ENCODE data around the gene FAM120B.
"Not testable (repeated sequence)": the region's sequence is repeated elsewhere in the genome, so short reads cannot be mapped to it uniquely, and the experiment has no call there.

FAM120B gene

DNA sequence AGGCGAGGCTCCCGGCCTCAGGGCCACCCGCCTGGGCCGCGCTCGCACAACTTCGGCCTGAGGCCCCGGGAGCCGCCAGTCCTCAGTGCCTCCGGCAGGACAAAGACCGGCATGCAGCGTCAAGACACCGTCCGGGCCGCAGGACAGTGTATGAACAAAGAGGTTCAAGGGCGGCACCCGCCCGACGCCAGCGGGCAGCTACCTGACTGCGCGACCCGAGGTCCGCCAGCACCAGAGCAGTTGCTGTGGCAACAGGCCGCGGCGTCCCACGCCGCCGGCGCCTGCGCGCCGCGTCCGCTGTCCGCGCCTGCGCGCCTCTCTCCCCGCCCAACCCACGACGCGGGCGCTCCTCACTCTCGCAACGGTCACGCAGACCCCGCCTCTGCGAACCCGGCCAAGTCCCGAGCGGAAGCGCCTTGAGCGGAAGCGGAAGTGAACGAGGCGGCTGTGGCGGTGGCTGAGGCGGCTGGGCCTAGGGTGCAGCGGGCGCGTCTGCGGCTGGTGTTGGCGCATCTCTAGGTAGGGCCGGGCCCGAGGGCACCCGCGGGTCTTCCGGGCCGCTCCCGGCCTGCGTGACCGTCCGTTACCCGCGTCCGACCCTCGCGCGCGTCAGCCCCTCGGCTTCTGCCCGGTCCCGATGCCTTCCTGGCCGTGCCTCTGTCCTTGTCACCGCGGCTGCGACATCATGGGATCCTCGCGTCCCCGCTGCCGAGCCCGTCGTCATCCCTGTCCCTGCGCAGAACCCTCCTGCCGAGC, at the start of gene FAM120B:
Gene FAM120B, plus strand, starts transcription at position 435 of the 756 bp plus-strand sequence. CDS start 10,633 bp downstream, outside the sequence.
- DNase-seq: peak; percentile 97

DNA sequence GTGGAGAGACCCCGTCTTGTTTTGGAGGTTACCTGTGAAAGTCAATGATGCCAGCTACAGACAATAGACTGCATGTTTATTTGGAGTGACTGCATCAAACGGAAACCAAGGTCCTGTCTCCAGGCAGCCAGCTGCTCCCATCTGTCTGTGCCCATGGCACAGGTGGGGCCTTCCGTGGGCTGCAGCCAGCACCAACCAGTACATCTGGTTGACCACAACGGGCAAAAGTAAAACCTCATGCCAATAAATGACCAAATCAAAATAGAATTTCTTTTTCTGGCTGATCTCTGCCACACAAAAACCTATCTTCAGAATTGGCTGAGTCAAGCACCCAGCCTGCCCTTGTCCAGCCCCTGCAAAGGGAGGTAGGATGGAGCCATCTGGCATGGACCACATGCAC, 49.2 kb upstream of the FAM120B start:
- no peak for DNase-seq

- DNase-seq: no peak
These were observed 48.2 kb upstream of the FAM120B start for GRCh38 chr6:170258407-170258806.

DNA sequence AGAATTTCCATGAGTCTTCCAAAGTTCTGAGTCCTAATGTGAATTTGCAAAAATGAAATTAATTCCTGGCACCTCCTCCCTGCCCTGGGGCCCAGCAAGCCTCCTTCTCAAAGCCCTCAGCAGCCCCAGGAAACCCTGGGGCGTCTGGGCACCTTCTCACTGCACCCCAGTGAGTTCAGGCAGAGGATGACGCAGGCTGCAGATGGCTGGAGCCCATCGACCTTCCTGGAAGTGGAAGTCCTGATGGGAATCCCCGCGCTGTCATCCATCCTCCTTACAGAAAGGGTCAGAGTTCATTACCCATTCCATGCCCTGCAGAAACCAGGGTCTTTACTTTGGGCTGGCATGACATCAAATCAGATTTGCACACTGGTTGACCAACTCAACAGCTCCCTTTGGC, 47.3 kb upstream of the FAM120B start:
- DNase-seq: no peak

- no peak for DNase-seq
These were observed 45.9 kb upstream of the FAM120B start for GRCh38 chr6:170260686-170261085.

GRCh38 chr6:170261643-170262488, 44.7 kb upstream of the FAM120B start:
- no peak for DNase-seq

- no peak for DNase-seq
These were observed 44.0 kb upstream of the FAM120B start for GRCh38 chr6:170262489-170263088.

- DNase-seq: no peak
These were observed 43.1 kb upstream of the FAM120B start for GRCh38 chr6:170263410-170263809.

GRCh38 chr6:170264086-170264485, 42.5 kb upstream of the FAM120B start:
- no peak for DNase-seq

DNA sequence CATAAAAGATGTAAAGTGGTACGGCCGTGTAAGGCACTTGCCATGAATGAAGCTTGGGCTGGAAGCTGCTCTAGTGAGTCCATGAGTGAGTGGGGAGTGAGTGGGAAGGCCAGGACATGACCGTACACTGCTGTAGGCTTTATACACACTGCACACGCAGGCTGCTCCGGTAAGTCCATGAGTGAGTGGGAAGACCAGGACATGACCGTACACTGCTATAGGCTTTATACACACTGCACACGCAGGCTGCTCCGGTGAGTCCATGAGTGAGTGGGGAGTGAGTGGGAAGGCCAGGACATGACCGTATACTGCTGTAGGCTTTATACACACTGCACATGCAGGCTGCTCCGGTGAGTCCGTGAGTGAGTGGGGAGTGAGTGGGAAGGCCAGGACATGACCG, 41.9 kb upstream of the FAM120B start:
- not testable (repeated sequence) for DNase-seq

DNA sequence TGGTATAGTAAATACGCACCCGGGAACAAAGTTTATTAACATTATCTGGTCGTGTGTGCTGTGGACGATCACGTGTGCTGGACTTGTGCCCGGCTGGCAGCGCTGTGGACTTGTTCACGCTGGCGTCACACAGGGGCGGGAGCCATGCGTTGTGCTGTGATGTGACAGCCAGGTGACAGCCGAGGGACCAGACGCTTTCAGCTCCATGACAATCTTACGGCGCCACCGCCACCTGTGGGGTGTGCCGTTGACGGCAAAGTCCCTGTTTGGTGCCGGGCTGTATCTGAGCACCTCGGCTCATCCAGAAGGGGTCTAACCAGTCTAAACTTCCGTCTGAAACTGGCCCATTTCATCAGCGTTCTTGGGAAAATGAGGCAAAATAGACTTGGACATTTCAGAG, 40.9 kb upstream of the FAM120B start:
- no peak for DNase-seq

DNA sequence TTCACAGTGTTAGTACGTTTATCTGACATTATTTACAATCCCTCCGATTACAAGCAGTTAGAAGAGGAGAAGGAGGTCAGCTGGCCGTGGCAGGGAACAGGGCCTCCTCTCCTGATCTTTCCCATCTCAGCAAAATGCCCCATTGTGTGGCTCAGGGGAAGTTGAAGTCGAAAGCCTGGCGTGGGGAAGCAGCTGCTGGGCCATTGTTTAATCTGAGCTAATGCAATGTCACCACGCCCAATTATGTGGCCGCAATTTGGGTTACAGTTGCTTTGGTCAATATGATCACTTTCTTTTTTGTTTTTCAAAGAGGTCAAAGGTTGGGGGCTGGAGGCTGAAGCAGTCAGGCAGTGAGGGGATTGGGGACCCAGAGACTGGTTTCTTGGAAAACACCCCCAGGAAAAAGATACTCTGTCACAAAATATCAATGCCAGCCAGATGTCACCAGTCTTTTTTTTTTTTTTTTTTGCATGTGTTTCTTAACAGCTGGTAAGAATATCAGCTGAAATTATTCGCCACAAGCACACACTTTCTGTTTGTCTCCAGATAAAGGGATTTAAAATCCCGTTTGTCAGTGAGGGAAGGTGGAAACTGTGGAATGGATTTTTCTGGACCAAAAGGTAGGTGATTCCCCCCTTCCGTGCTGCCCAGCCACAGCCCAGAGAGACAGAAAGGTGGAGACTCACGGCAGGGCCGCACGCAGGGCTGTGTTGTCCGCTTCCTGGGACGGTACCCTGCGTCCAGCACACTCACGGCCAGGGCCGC, 40.3 kb upstream of the FAM120B start:
- DNase-seq: no peak

DNA sequence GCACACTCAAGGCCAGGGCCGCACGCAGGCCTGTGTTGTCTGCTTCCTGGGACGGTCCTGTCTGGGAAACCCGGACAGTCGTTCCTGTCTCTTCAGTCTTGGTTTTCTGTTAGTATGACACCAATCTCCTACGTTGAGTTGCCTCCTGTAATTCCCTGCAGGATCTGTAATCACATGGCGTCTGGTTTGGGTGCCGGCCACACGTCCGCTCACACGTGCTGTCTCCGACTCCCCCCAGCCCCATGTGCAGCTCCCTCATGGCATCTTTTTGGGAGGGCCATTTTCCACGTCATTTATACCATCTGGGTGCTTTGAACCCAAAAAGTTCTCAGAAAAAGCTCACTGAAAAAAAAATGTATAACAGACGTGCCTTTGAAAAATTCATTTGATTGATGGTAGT, 38.9 kb upstream of the FAM120B start:
- no peak for DNase-seq

GRCh38 chr6:170268216-170269129, 38.1 kb upstream of the FAM120B start:
- DNase-seq: no peak

GRCh38 chr6:170269151-170269845, 37.3 kb upstream of the FAM120B start:
- no peak for DNase-seq

- no peak for DNase-seq
These were observed 36.6 kb upstream of the FAM120B start for GRCh38 chr6:170269846-170270541.

- DNase-seq: no peak
These were observed 35.5 kb upstream of the FAM120B start for GRCh38 chr6:170270984-170271593.

DNA sequence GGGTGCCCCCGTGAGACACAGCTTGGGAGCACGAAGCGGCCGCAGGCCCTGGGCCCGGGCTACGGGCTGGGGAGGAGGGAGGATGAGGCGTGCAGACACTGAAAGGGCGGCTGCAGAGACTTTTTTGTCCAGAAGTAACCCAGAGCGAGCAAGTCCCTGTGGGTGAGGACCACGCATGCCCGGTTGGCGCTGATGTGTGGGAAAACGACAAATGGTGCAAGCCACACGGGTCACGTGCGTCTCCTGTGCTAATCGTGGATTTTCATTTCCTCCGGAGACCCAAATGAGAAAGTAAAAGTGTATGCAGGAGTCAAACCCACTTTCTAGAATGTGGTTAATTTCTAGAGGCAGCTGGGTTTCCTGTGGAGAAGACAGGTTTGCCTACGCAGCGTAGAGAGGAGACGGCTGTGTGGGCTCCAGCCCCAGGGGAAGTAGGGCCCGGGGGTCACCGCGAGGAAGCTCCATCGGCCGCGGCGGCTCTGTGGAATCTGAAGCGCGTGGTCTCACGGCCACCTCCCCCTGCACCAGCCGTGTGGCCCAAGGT, 34.7 kb upstream of the FAM120B start:
- DNase-seq: peak; percentile 84

- no peak for DNase-seq
These were observed 34.1 kb upstream of the FAM120B start for GRCh38 chr6:170272341-170273065.

Data from CD4-positive, alpha-beta T cell treated with Interleukin-12 subunit alpha and Interleukin-12 subunit beta, for 1 hour (primary cell).